ENCODE results near the gene AKAP12.
A peak's percentile ranks its signal among the peaks of the same experiment; 100 is the strongest.

Gene AKAP12

GRCh38 chr6:151385177-151385576 is 145.4 kb downstream of the AKAP12 start:
- peak in 2 of 3 experiments; percentile 47 to 52 for DNase-seq

DNA sequence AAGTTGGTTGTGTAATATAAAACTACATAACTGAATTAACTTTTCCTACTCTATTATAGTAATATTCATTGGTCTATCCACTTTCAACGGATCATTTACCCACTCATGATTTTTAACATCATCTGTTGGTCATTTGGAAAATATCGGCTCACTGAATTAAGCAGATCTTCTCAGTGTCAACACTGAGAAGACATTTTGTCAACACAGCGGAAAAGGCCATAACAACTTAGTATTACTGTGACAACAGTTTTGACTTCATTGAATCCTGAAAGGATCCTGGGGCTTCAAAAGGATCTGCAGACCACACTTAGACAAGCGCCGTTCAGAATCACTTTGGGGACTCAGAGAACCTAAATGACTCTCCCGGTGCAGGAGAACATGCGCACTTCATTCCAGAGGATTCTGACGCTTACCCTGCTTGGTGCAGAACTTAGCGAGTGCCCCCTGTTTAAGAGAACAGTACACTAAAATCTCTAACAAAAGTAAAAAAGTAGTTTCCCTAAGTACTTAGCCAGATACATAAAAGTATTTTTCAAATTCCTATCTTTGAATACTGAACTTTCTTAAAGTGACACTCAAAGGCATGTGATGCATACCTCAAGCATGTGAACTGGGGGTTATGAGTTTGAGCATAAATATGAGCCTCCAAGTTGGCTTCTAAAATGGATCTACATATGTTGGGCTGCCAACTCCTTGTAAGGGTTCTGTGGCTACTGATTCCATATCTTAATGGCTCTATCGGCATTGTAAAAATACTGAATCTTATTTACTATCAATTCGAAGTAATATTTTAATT is 147.6 kb downstream of the AKAP12 start:
- no peak for DNase-seq

GRCh38 chr6:151388236-151388635 is 148.5 kb downstream of the AKAP12 start:
- no peak for DNase-seq

GRCh38 chr6:151388997-151389617 is 149.3 kb downstream of the AKAP12 start:
- peak in 1 of 3 experiments; percentile 49 for DNase-seq

DNA sequence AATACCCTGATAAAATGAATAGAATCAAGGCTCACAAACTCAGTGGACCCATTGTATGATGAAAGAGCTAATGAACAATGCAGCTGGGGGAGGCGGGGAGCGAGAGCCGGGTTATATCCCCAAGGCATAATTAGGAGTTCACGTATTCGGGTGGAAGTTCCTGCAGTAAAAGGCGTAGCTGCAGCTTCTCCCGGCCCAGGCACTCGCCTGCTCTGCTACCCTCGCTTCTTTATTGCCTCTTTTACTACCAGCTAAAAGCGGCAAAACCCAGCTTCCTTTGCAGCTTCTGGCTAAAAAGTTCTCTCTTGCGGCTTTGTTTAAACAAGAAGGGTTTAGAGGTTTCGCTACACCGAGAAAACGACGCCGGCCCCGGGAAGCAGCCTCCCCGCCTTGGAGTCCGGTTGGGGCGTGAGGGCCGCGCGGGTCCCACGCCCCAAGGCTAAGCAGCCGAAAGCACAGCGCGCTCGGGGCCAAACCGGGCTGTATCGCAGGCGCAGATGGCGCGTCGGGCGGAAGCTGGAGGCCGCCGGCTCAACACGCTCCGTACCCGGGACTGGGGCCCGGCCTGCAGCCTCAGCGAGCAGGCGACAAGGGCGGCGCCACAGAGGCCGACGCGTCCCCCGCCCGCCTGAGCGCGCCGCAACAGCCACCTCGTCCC is 150.0 kb downstream of the AKAP12 start:
- DNase-seq = peak; percentile 73 to 94 (median 91)

DNA sequence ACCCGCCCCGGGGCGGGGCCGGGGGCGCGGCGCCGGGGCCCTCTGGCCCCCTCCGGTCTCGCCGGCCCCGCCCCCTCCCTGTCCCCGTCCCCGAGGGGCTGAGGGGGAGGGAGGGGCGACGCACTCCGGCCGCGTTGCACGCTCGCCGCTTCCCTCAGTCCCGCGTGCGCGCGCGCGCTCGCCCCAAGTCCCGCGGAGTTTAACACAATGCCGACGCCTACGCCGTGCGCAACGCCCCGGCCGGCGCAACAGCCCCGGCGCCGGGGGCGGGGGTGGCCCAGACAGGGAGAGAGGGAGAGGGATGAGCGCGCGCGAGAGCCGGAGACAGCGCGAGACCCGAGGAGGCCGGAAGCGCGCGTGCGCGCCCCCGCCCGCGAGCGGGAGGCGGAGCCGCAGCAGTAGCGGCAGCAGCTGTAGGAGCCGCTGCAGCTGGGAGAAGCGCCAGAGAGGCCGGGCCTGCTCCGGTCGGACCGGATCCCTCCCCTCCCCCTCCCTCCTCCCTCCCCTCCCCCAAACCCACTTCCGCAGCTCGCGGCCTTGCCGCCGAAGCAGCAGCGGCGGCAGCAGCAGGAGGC is 150.6 kb downstream of the AKAP12 start:
- peak; percentile 97 to 100 (median 100) for DNase-seq

DNA sequence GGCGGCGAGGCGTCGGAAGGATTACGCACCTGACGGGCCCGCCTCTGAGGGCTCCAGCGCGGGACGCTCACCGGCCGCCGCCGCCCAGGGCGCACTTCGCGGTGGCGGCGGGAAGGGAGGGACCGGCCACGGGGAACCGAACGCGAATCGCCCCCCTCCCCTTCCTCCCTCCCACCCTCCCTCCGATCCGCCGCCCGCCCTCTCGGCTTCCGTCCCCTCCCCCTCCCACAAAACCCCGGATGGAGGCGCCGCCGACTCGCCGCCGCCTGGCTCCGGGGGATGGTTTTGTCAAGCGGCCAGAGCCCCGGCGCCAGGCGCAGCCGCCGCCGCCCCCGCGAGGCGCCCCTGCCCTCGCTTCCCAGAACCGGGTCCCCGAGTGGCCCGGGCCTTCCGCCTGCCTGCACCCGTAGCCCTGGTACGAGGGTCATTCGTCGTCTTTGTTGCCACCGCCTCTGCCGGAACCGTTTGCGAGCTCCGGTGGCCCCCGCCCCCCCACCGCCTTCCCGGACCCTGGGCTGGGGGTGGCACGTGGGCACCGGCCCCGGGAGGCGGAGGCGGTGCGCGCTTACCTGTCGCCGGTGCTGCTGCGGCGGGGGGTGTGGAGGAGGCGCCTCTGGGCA is 151.2 kb downstream of the AKAP12 start:
- peak; percentile 51 to 91 (median 90) for DNase-seq

DNA sequence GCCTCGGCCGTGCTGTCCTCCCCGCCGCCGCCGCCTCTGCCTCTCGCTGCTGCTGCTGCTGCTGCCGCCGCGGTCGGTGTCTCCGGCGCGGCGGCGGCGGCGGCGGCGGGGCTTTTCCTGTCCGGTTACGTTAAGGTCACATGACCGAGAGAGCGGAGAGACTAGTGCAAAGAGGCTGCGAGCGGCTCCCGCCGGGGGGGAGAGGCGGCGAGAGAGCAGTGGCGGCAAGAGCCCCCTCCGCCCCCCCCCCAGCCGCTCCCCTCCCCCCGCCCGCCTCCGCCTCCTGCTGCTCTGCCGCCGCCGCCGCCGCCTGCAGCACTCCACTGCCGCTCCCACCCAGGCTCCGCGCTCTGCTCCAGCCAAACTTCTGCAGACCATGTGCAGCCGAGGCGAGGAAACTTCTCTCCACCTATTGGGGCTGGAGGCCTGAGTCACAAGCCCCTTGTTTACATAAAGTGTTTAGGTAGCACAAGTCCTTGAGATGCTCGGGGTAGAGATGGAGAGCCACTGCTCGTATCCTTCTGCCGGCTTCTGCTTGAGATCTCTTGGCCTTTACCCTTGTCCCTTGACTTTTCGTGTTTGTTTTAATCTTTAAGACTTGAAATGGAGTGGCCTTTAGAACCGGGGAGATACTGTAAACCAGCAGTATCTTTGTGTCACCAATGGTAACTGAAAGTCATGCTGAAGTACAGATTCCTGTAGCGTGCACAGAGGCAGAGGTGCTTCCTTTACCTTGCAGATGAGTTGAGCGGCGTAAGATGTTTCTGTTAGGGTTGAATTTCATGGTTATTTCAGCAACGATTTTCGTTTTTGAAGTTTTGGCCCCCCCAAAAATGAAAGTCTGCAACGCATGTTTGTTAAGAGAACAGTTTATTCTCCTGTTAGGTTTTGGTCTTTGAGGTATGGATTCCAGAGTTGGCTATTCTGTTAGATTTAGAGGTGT is 152.0 kb downstream of the AKAP12 start, which contains the start of gene ZBTB2:
ZBTB2 (minus strand) TSS at position 89 of the 943 bp plus-strand sequence. CDS start 17,922 bp downstream, outside the sequence.
- peak; percentile 73 to 85 (median 84) for DNase-seq

DNA sequence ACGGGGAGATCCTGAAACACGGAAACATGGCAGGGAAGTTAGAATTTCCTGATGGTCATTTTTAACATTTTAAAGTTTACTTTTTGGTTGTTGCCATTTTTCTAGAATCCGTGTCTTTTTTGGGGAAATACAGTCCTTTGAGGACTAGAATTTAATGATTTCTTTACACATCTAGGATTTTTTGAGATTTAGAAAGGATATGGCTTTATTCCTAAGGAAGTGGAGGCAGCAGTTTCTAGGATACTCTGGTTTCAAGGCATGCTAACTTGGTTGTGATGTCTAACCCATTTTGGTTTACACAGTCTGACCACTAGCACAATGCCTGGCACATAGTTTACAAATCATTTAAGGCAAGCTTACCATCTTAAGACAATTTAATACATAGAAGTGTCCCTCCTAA is 152.7 kb downstream of the AKAP12 start:
- DNase-seq = peak in 1 of 3 experiments; percentile 41

GRCh38 chr6:151393410-151393809 is 153.6 kb downstream of the AKAP12 start:
- DNase-seq = no peak

GRCh38 chr6:151399679-151400078 is 159.9 kb downstream of the AKAP12 start:
- no peak for DNase-seq

DNA sequence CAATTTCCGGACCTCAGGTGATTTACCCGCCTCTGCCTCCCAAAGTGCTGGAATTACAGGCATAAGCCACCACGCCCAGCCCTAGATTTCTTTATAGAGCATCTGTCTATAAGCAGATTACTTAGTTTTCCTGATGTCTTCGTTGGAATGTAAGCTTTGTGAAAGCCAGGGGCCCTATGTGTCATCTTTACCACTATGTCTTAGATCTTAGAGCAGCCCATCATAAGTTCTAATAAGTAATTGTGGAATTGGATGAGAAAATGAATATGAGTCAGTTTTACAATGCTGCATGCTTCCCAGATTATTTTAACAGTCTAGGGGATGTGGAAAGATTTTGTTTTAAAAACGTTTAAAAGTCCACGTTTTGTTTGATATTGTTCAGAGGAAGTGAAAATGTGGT is 160.7 kb downstream of the AKAP12 start:
- DNase-seq = no peak

DNA sequence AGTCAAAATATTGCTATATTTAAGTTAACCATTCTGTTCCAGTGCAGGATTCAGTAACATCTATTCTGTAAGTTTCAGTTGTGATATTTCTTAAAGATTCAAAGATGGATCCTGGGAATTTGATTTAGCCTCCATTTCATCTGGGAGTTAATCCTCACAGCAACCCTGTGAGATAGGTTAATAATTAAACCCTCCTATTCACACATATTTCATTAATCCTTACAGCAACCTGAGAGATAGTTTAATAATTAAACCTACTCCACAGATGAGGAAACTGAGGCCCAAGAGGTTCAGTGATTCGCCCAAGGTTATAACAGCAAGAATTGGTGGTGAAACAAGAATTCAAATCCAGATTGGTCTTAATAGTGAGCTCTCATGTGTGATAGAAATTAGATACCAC is 162.5 kb downstream of the AKAP12 start:
- DNase-seq = no peak

DNA sequence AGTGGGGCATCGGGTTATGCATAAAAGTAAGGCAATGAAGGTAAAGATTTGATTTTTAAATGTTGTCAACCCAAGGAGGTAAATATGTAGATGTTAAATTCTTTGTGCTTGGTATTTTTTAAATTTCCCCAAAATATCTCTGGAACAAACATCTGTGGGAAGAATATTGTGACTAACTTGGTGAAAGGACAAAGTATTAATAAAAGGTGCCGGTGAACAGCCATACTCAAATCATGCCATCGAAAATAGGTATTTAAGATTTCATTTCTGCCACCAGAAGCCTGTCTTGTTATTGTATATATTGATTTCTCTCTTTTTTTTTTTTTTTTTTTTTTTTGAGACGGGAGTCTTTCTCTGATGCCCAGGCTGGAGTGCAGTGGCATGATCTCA is 164.1 kb downstream of the AKAP12 start:
- no peak for DNase-seq

Data from NCI-H1417 (cell line).